GM18508 (cell line): ENCODE results near the gene PTGES3.
"Not testable (repeated sequence)": the region's sequence is repeated elsewhere in the genome, so short reads cannot be mapped to it uniquely, and the experiment has no call there.

Experiments
- ATAC-seq: cut with Tn5 transposase; IDR thresholded peaks from one replicate; pipeline ENCODE4 v1.9.1; 2021; ENCODE audit warnings: moderate number of reproducible peaks; ENCODE audit not compliant: insufficient read depth, unreplicated experiment

The PTGES3 gene

DNA sequence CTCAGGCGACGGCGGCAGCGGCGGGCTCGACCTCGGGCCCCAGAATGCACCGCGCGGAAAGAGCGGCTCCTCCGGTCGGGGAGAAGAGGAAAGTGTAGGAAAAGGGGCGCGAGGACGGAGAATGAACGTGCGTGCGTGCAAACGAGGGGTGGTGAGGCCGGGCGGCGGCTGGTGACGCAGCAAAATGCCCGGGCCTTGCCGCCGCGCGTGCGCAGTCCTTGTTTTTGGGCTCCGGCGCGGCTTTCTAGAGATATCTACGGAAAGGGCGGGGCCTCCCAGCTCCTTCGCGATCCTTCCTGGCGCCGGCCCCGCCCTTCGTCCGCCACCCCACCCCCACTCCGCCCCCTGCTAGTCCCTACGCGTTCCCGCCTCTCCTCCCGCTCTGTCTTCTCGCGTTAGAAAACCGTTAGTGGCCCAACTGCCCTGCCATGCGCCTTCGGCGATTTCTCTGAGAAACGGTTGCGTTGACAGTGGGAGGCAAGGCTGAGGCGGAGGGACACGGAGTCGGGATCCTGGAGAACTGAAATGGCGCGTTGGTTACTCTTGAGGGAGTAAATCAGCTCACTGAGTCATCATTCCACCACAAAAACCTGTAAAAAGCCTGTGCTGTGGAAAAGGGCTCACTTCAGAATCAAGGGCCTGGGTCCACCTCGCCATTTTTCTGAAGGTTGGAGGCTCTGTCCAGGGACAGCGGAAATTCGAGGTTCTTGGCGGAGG lies at the start of gene PTGES3:
Gene PTGES3 (minus strand): TSS at position 156 of the 717 bp plus-strand sequence. CDS start 285 bp downstream, outside the sequence.
- peak; percentile 38 for ATAC-seq

GRCh38 chr12:56728139-56728861 lies 40.2 kb upstream of the PTGES3 start:
- ATAC-seq: no peak

GRCh38 chr12:56726196-56726675 lies 38.2 kb upstream of the PTGES3 start:
- not testable (repeated sequence) for ATAC-seq

- no peak for ATAC-seq
These were observed 37.6 kb upstream of the PTGES3 start for GRCh38 chr12:56725723-56726102.

- peak; percentile 84 for ATAC-seq
These were observed 37.1 kb upstream of the PTGES3 start, which contains the start of gene NACA for GRCh38 chr12:56724972-56725722. NACA (minus strand) TSS chr12:56725299; CDS start chr12:56724521, 778 bp downstream.

- ATAC-seq: no peak
These were observed 36.6 kb upstream of the PTGES3 start for GRCh38 chr12:56724701-56724971.

GRCh38 chr12:56723889-56724700 lies 36.0 kb upstream of the PTGES3 start:
- no peak for ATAC-seq

GRCh38 chr12:56723352-56723751 lies 35.3 kb upstream of the PTGES3 start:
- ATAC-seq: no peak

DNA sequence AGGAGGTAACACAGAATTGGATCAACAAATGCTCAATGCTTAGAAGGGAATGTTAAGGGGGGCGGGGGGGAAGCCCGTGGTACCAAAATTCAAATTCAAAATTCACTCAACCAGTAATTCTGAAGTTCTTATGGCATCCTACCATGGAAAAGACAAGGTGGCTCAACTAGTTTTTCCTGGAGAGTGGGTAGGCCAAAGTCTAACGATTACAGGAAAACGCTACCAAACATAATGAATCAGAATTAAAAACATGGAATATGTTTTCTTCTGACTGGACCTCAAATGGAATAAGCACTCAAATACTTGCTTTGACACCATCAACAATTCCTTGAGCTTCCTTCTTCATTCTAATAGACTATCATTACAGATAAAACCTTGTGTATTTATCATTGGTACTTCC lies 34.7 kb upstream of the PTGES3 start:
- ATAC-seq: no peak

GRCh38 chr12:56721721-56722120 lies 33.6 kb upstream of the PTGES3 start:
- no peak for ATAC-seq

- ATAC-seq: no peak
These were observed 33.1 kb upstream of the PTGES3 start for GRCh38 chr12:56721216-56721615.

DNA sequence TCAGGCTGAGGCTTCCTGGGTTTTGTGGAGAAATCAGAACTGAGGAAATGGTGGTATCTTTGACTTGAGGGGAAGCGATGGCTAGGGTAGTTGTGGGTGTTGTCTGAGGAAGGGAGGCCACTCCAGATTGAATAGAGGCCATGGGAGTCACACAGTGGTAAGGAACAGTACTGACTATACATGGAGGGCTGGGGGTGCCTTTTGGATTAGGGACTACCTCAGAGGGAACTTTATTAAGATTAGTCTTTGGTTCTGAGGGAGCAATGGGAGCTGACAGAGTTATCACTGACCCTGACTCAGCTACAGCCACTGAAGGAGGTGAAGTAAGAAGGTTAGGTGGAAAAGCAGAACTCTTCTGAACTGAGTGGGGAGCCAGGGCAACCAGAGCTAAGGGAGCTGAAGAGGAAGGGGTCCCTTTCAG lies 32.7 kb upstream of the PTGES3 start:
- no peak for ATAC-seq

DNA sequence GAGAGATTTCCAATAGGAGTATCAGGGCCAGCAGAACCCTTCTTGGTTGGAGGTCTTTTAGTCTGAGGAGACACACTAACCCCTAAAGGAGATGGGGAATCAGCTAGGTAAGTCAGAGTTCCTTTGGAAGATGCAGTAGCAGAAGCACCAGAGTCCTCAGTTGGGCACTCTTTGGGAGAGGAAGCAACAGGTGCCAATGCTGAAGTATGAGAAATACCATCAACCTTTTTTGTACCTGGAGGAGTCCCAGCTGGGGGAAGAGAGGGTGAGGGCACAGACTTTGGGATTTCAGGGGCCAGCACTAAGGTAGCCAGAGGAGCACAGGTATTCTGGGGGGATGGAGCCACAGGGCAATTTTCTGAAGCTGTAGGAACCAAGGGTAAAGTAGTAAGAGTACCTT lies 31.0 kb upstream of the PTGES3 start:
- ATAC-seq: no peak

GRCh38 chr12:56718636-56719035 lies 30.6 kb upstream of the PTGES3 start:
- no peak for ATAC-seq

- no peak for ATAC-seq
These were observed 30.1 kb upstream of the PTGES3 start for GRCh38 chr12:56718149-56718548.

GRCh38 chr12:56716933-56717880 lies 29.1 kb upstream of the PTGES3 start:
- ATAC-seq: no peak

DNA sequence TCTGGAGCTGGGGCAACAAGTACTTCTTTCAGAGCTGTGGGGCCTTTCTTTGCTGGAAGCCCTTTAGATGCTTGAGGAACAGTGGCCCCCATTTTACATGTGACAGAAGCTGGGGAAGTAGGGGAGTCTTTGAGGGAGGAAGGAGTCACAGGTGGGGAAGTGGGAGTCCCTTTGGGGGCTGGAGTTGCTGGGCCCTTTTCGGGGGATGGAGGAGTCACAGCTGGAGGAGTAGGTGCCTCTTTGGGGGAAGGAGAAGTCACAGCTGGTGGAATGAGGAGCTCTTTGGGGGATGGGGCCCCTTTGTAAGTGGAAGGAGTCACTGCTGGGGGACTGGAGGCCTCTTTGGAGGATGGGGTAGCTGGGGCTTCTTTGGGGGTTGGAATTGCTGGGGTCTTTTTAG lies 28.4 kb upstream of the PTGES3 start:
- ATAC-seq: no peak

- no peak for ATAC-seq
These were observed 27.7 kb upstream of the PTGES3 start for GRCh38 chr12:56715798-56716197.

DNA sequence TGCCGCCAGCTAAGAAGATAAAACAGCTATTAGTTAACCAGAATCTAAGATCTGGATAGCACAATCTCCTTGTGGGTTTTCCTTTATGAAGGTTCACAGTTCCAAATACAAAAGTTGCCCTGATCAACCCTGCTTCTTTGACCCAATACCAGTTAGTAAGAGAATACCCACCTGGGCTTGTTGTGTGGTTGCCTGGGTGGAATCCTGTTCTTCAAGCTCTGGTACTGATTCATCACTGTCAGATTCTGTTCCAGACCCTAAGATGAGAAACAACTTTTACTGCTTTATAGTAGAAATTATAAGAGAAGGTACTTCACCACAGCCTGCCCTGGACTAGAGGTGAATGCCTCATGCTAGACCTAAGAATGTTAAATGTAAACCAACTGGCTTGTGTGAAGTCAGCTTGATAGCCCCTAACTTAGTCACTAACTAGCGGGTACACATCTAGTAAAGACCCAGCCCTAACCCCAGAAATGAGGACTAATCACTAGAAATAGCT lies 26.4 kb upstream of the PTGES3 start:
- ATAC-seq: no peak
